ENCODE measurements around the gene GABBR2. TPM values are rescaled to one million over a fixed set of nuclear protein-coding genes. Genes with fewer than 3 reads are reported as not detected.

Gene GABBR2
- polyA plus RNA-seq, 3 donors: 1.3 to 4.7 (median 4.3) TPM

DNA sequence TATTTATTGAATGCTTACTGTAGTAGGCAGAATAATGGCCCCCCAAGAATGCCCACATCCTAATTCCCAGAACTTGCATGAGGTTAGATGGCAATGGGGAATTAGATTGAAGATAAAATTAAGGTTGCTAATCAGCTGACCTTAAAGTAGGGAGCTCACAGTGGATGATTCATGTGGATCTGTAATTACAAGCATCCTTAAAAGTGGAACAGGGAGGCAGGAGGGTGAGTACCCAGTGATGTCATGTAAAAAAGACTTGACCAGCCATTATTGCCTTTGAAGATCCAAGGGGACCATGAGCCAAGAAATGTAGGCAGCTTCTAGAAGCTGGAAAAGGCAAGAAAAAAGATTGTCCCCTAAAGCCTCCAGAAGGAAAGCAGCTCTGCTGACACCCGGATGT lies 71.4 kb downstream of the GABBR2 start:
- no peak for DNase-seq

DNA sequence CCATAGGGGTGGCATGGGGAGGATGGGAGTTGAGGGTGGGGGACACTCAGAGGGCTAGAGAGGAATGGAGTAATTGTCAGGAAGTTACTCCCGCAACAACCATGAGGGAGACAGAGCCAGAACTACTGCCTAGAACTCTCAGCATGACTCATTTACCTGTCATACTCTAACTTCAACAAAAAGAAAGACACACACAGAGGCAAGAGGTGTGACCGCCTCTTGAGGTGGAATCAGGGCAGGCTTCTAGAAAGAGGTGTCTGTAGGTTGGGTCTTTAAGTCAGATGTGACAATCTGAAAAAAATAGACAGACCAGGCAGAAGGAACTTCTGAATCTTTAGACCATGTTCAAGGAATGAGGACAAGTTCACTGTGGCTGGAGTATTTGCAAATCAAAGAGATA lies 73.4 kb downstream of the GABBR2 start:
- DNase-seq: no peak

GRCh38 chr9:98634685-98635336 lies 73.9 kb downstream of the GABBR2 start:
- peak; percentile 49 for DNase-seq

- no peak for DNase-seq
Measured at GRCh38 chr9:98632839-98633238, 75.9 kb downstream of the GABBR2 start.

- DNase-seq: no peak
Measured at GRCh38 chr9:98627296-98627695, 81.4 kb downstream of the GABBR2 start.

GRCh38 chr9:98625728-98626127 lies 83.0 kb downstream of the GABBR2 start:
- no peak for DNase-seq

GRCh38 chr9:98619788-98620187 lies 88.9 kb downstream of the GABBR2 start:
- DNase-seq: no peak

DNA sequence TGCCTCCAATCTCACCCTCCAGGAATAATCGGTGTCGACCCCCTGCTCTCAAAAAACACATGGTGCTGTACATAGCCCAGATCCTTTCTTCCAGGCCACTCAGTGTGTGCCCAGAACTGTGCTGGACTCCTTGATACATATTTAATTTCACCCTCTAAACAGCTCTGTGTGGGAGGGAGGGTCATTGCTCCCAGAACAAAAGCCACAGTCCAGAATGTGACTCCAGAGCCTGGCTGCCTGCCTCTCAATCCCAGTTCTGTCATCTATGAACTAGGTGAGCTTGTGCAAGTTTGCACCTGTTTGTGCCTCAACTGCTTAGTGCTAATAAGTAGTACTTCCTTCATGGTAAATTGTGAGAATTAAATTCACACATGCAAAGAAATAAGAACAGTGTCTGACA lies 93.1 kb downstream of the GABBR2 start:
- DNase-seq: no peak

DNA sequence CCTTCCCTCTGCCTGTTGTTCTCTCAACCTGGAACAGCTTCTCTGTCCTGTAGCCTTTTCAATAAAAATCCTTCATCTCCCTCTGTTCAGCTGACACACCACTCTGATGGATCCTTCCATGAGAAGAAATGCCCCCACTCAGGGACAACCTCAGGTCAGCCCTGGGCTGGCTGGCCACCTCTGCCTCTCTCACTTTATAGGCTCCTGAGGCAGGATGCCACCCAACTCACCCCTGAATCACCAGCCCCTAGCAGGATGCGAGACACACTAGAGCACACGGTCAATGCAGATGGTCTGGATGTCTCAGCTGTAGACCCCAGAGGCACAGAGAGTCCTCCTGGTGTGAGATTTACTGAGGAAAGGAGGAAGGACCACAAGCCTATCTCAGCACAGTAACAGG lies 93.8 kb downstream of the GABBR2 start:
- DNase-seq: no peak

DNA sequence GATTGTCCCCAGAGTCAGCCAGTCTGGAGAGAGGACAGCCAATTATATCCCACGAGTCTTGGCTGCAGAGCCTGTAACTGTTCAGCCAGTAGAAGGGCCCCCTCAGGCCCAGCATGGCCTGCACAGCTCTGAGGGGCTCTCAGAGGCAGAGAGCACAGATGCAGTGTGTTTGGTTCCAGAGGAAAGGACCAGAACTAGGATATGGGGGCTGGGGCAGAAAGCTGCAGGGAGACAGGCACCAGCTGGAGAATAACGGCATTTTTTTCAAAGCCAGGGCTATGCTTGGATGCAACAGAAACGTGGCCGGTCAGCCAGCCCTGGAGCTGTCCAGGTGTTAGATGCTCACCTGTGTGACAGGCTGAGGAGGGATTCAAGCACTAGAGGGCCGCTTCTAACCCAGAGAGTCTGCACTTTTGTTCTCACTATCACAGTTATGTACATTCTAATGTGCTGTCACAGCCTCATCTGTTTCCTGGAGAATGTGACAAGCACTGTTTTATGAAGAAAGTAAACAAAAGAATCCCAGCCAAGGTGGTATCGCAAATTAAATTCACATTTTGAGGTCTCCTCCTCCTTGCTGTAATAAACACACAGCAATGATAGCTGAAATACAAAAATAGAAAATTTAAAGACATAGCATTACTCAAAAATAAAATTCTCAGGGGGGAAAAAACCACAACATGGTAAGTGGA lies 96.5 kb downstream of the GABBR2 start:
- peak; percentile 38 for DNase-seq

DNA sequence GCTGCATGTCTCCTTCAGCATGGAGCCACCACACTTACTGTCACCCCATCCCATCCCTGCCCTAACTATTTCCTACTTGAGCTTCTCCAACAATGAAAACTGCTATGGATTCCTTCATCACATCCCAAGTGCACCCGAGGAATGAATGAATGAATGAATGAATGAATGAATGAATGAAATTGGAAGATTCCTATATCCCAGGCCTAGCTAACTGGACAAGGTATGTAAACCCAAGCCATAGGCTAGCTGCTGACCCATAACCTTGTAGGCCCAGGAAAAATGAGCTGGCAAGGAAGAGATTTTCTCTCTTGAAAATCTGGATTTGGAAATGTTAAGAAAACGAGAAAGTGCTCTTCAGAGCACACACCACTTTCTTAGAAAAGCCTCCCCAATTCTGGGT lies 97.4 kb downstream of the GABBR2 start:
- no peak for DNase-seq

GRCh38 chr9:98610711-98611110 lies 98.0 kb downstream of the GABBR2 start:
- no peak for DNase-seq

GRCh38 chr9:98610211-98610610 lies 98.5 kb downstream of the GABBR2 start:
- no peak for DNase-seq

- DNase-seq: no peak
Measured at GRCh38 chr9:98609646-98610045, 99.1 kb downstream of the GABBR2 start.

GRCh38 chr9:98607787-98608186 lies 100.9 kb downstream of the GABBR2 start:
- no peak for DNase-seq

GRCh38 chr9:98607152-98607551 lies 101.6 kb downstream of the GABBR2 start:
- DNase-seq: no peak

GRCh38 chr9:98606730-98607129 lies 102.0 kb downstream of the GABBR2 start:
- no peak for DNase-seq

DNA sequence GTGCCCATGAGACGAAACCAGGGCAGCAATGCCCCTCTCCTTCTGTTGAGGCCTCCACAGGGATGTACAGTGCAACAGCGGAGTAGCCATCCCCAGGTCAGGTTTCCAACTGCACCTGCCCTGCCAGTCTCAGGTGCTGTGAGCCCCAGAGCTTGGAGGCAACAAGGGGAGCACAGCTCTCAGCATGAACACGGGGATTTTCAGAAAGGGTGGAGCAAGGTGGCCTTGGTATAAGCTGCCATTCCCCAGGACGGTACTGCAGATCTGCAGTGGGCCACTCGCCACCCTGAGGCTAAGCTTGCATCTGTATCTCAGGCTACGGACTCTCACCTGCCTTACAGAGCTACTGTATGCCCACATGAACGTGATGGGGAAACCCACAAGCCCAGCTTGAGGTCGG lies 103.6 kb downstream of the GABBR2 start:
- no peak for DNase-seq

DNA sequence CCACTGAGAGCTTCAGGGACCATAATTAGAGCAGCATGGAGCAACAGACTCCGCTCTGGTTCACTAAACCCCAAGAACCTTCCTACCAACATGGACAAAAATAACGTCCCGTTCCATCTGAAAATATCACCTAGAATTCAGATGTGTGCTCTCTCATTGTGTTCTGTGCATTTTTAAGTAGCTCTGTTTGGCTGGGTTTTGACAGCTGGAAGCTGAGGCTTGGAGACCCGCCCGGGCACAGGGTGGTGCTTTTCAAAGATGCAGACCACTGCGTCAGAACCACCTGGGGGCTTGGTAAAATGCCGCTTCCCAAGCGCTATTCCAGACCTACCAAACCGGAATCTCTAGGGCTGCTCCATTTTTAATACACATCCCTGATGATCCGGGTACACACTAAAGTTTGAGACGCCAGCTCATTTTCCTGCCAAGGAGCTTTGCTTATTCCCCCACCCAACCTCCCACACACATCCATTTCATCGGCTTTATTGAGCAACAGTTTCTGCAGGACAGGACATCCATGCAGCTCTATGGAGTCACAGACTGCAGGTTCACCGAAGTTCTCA lies 104.8 kb downstream of the GABBR2 start:
- DNase-seq: no peak

- DNase-seq: no peak
Measured at GRCh38 chr9:98602839-98603500, 105.8 kb downstream of the GABBR2 start.

- DNase-seq: no peak
Measured at GRCh38 chr9:98600631-98601030, 108.1 kb downstream of the GABBR2 start.

GRCh38 chr9:98599566-98600216 lies 109.0 kb downstream of the GABBR2 start:
- DNase-seq: no peak
